DMS 273 (cell line): ENCODE data around the gene APOBEC3H.

Experiments
- DNase-seq: peaks from one replicate; lab custom pipeline; 2025; ENCODE audit not compliant: unreplicated experiment; lab: John Stamatoyannopoulos, UW

The APOBEC3H gene

DNA sequence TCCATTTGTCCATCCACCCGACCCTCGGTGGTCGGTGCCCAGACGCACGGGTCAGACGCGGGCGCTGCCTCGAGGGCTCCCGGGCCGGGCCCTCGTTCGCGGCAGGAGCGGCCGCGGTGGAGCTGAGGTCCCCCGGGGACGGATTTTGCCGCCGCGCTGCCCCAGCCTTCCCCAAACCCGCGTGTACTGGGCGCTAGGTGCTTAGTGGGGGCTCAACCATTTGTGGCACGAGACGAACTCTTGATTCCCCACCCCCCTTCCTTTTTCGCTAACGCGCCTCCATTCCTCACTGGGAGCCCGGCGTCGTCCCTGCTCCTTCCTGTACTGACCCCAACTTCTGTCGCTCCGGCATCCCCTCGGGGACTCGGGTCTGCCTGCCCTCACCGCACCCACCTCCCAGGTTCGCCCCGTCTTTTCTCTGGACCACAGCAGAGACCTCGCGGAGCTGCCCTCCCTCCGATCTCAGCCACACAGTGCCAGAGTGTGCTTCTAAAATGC, 56.2 kb downstream of the APOBEC3H start:
- peak; percentile 35 for DNase-seq
